Measurements from ENCODE around the gene SMARCAL1.
A peak's percentile ranks its signal among the peaks of the same experiment; 100 is the strongest.

The SMARCAL1 gene

GRCh38 chr2:216477283-216478035 is 65.2 kb downstream of the SMARCAL1 start:
- DNase-seq (ENCODE audit: low spot score): no peak

- no peak for DNase-seq (ENCODE audit: low spot score)
These were observed 65.9 kb downstream of the SMARCAL1 start for GRCh38 chr2:216478151-216478550.

- no peak for DNase-seq (ENCODE audit: low spot score)
These were observed 66.5 kb downstream of the SMARCAL1 start for GRCh38 chr2:216478791-216479190.

GRCh38 chr2:216480221-216480620 is 67.9 kb downstream of the SMARCAL1 start:
- DNase-seq (ENCODE audit: low spot score): no peak

- DNase-seq (ENCODE audit: low spot score): no peak
These were observed 70.4 kb downstream of the SMARCAL1 start for GRCh38 chr2:216482640-216483039.

- no peak for DNase-seq (ENCODE audit: low spot score)
These were observed 73.0 kb downstream of the SMARCAL1 start for GRCh38 chr2:216485237-216485636.

- DNase-seq (ENCODE audit: low spot score): no peak
These were observed 73.5 kb downstream of the SMARCAL1 start for GRCh38 chr2:216485745-216486144.

GRCh38 chr2:216486271-216486670 is 74.0 kb downstream of the SMARCAL1 start:
- no peak for DNase-seq (ENCODE audit: low spot score)

- DNase-seq (ENCODE audit: low spot score): no peak
These were observed 74.4 kb downstream of the SMARCAL1 start for GRCh38 chr2:216486708-216487107.

- DNase-seq (ENCODE audit: low spot score): no peak
These were observed 77.8 kb downstream of the SMARCAL1 start for GRCh38 chr2:216490061-216490460.

GRCh38 chr2:216491793-216492596 is 79.7 kb downstream of the SMARCAL1 start:
- no peak for DNase-seq (ENCODE audit: low spot score)

GRCh38 chr2:216492597-216493333 is 80.5 kb downstream of the SMARCAL1 start:
- no peak for DNase-seq (ENCODE audit: low spot score)

- DNase-seq (ENCODE audit: low spot score): no peak
These were observed 81.0 kb downstream of the SMARCAL1 start for GRCh38 chr2:216493334-216493685.

GRCh38 chr2:216495656-216496055 is 83.4 kb downstream of the SMARCAL1 start:
- DNase-seq (ENCODE audit: low spot score): no peak

GRCh38 chr2:216497382-216498069 is 85.2 kb downstream of the SMARCAL1 start:
- no peak for DNase-seq (ENCODE audit: low spot score)

- DNase-seq (ENCODE audit: low spot score): no peak
These were observed 85.7 kb downstream of the SMARCAL1 start for GRCh38 chr2:216498070-216498378.

- peak; percentile 94 for DNase-seq (ENCODE audit: low spot score)
These were observed 86.4 kb downstream of the SMARCAL1 start, which contains the start of gene RPL37A for GRCh38 chr2:216498379-216499352. TSS of gene RPL37A (plus strand) at chr2:216498844. CDS start at chr2:216498875, 31 bp downstream.

- no peak for DNase-seq (ENCODE audit: low spot score)
These were observed 87.4 kb downstream of the SMARCAL1 start for GRCh38 chr2:216499641-216500218.

- no peak for DNase-seq (ENCODE audit: low spot score)
These were observed 88.3 kb downstream of the SMARCAL1 start for GRCh38 chr2:216500572-216500971.

GRCh38 chr2:216501854-216502253 is 89.6 kb downstream of the SMARCAL1 start:
- no peak for DNase-seq (ENCODE audit: low spot score)
